Skin epidermis (tissue), 12 donors: ENCODE measurements around the gene FKBP2.

Source experiments
- H3K27ac ChIP-seq, 21 experiments: fragments of 200-600 bp; sonication (generic) in 11 of 21; one replicate each; pipeline ENCODE4 v1.5.0; 2020; ENCODE audit warnings: mild to moderate bottlenecking in 3 of 21, inconsistent platforms in 2 of 21, moderate library complexity in 2 of 21
- H3K4me3 ChIP-seq, 7 experiments: fragments of 200-600 bp; sonication (generic) in 2 of 7; one replicate each; pipeline ENCODE4 v1.5.0; 2020; ENCODE audit warnings: inconsistent platforms in 2 of 7, mild to moderate bottlenecking in 2 of 7, moderate library complexity in 1 of 7

Gene FKBP2

DNA sequence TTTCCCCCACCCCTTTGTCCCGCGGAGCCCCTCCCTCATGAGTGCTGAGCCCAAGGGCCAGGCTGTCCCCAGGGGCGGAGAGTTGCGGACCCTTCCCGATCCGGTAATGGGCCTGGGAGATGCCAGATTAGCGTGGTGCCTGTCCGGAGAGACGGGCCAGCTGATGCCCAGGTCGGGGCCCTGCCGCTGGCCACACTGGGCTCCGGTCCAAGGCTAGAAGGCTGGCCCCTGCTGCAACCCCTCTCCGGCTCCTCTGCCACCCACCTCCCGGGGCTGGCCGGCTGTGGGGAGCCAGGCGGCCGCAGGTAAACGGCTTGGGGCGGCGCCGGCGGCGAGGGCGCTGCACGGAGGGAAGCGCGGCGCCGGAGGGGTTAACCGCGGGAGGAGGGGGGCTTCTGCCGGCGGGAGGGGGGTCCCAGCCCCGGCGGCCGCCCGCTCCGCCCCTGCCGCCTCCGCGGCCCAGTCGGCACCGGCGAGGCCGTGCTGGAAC lies 50.4 kb downstream of the FKBP2 start, which contains the start of gene KCNK4:
TSS of gene KCNK4 (plus strand) at position 41 of the 490 bp plus-strand sequence. CDS start 1,717 bp downstream, outside the sequence.
- Histone ChIP-seq H3K4me3 (peak within 1 kb of the TSS; percentile 11 to 45 (median 25)), H3K27ac (peak within 1 kb of the TSS in 4 of 21 experiments; percentile 1 to 52 (median 20))

DNA sequence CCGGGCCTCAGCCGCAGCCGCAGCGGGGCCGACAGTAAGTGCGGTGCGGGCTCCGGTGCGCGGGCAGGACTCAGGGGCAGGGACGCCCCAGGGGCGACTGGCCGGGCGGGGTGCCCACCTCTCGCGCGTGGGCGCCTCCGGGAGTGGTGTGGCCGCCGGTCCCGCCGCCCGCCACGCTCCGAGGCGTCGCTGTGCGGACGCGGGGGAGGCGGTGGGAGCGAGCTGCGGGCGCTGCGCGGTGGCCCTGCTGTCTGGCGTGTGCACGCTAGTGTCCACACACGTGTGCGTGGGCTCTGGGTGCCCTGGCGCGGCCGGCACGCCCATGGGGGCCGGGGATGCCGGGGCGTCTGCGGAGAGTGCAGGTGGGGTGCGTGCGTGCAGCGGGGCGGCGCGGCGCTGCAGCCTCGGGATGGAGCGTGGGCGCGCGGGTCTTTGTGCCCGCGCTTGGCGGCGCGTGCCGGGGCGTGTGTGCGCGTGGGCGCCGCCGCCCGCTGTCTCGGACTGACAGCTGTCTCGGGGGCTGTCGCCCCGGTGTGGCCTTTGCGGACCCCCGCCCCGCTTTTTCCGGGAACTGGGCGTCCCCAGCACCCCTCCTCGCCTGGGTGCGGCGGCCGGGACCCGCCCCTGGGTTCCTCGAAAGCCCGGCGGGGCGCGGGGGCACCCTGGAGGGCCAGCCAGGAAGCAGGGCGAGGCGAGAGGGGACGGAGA lies 51.0 kb downstream of the FKBP2 start:
- H3K4me3 ChIP-seq = peak overlapping the region; percentile 11 to 45 (median 25)
- H3K27ac ChIP-seq = peak overlapping the region in 4 of 21 experiments; percentile 1 to 50 (median 19)

DNA sequence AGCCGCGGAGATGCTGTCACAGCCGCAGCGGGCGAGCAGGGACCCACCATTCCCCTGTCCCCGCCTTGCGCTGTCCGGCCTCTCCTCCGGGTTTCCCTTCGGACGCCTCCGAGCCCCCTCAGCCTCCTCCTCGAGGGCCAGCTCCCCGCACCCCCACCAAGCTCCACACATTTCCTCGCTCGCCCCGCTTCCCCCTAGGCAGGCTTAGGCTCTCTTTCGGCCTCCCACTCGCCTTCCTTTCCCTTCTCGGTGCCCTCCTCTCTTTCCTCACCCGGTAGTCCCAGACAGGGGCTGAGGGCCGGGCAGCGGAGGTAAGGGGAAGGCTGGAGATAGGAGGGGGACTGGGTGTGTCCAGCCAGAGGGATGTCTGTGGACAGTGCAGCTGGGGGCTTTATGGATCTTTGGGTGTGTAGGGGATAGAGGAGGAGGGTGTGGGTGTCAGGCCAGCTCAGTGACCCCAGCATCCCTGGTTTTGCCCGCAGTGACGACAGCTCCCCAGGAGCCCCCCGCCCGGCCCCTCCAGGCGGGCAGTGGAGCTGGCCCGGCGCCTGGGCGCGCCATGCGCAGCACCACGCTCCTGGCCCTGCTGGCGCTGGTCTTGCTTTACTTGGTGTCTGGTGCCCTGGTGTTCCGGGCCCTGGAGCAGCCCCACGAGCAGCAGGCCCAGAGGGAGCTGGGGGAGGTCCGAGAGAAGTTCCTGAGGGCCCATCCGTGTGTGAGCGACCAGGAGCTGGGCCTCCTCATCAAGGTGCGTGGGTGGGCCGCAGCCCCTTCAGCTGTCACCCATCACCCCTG lies 51.8 kb downstream of the FKBP2 start:
- peak overlapping the region; percentile 11 to 45 (median 25) for H3K4me3 ChIP-seq

More for the DNA sequence above, 51.8 kb downstream of the FKBP2 start:
- H3K27ac ChIP-seq = peak overlapping the region in 4 of 21 experiments; percentile 1 to 50 (median 19)
